GM23338 (cell line): ENCODE results near the gene TMEM163. TPM values are rescaled to one million over a fixed set of nuclear protein-coding genes. Genes with fewer than 3 reads are reported as not detected.

Source experiments
- ATAC-seq: fragments of 200-7000 bp; cut with Tn5 transposase; 3 replicates; pipeline ENCODE4 v1.9.1; 2020
- DNase-seq: peaks from one replicate; pipeline ENCODE4 v3.0.0-alpha.2; 2015; ENCODE audit warnings: low spot score
- H2AFZ ChIP-seq: fragments of 200-600 bp; sonication (generic); 2 replicates; pipeline ENCODE4 v1.8.0; 2016; ENCODE audit warnings: antibody characterized with exemption, mild to moderate bottlenecking, moderate library complexity
- H3F3A ChIP-seq: fragments of 200-600 bp; sonication (generic); replicated peaks from 2 replicates; pipeline ENCODE4 v1.8.0; 2017; ENCODE audit warnings: antibody characterized with exemption, mixed run types, low read depth
- H3K27ac ChIP-seq: fragments of 200-600 bp; sonication (generic); 2 replicates; pipeline ENCODE4 v1.6.1; 2016; ENCODE audit warnings: low read depth
- H3K27me3 ChIP-seq: fragments of 200-600 bp; sonication (generic); 2 replicates; pipeline ENCODE4 v1.8.0; 2016; ENCODE audit warnings: mild to moderate bottlenecking, mixed run types, moderate library complexity; ENCODE audit not compliant: insufficient read depth
- H3K36me3 ChIP-seq: fragments of 200-600 bp; sonication (generic); 2 replicates; pipeline ENCODE4 v1.8.0; 2016; ENCODE audit warnings: mild to moderate bottlenecking; ENCODE audit not compliant: insufficient read depth
- H3K4me1 ChIP-seq: fragments of 200-600 bp; sonication (generic); 2 replicates; pipeline ENCODE4 v1.8.0; 2016; ENCODE audit warnings: mild to moderate bottlenecking, moderate library complexity; ENCODE audit not compliant: insufficient read depth
- H3K4me2 ChIP-seq: fragments of 200-600 bp; sonication (generic); 2 replicates; pipeline ENCODE4 v1.7.1; 2017; ENCODE audit warnings: mixed run types
- H3K4me3 ChIP-seq: fragments of 200-600 bp; sonication (generic); 2 replicates; pipeline ENCODE4 v1.6.1; 2016; ENCODE audit warnings: mixed run types
- H3K79me2 ChIP-seq: fragments of 200-600 bp; sonication (generic); replicated peaks from 2 replicates; pipeline ENCODE4 v1.8.0; 2017; ENCODE audit warnings: mild to moderate bottlenecking; ENCODE audit not compliant: insufficient read depth
- H3K9me2 ChIP-seq: fragments of 200-600 bp; sonication (generic); 2 replicates; pipeline ENCODE4 v1.8.0; 2017; ENCODE audit not compliant: insufficient read depth
- H4K20me1 ChIP-seq: fragments of 200-600 bp; sonication (generic); replicated peaks from 2 replicates; pipeline ENCODE4 v1.8.0; 2017; ENCODE audit warnings: mild to moderate bottlenecking; ENCODE audit not compliant: insufficient read depth
- H3K27ac Mint-ChIP-seq: 2 replicates; pipeline ENCODE4 v1.8.0; 2020; ENCODE audit warnings: inconsistent platforms, mild to moderate bottlenecking, moderate library complexity, mixed read lengths
- H3K27me3 Mint-ChIP-seq: 3 replicates; pipeline ENCODE4 v1.8.0; 2022; ENCODE audit warnings: low read depth, mild to moderate bottlenecking, moderate library complexity, mixed read lengths, inconsistent platforms; ENCODE audit not compliant: insufficient read depth, poor library complexity
- H3K36me3 Mint-ChIP-seq: 3 replicates; pipeline ENCODE4 v1.8.0; 2021; ENCODE audit warnings: low read depth, mild to moderate bottlenecking, inconsistent platforms, moderate library complexity, mixed read lengths
- H3K4me1 Mint-ChIP-seq: 3 replicates; pipeline ENCODE4 v1.8.0; 2020; ENCODE audit warnings: mild to moderate bottlenecking, inconsistent platforms, mixed read lengths
- H3K4me3 Mint-ChIP-seq: 3 replicates; pipeline ENCODE4 v1.8.0; 2021; ENCODE audit warnings: moderate library complexity, mild to moderate bottlenecking, inconsistent platforms, mixed read lengths
- H3K9me3 Mint-ChIP-seq: 3 replicates; pipeline ENCODE4 v1.8.0; 2020; ENCODE audit warnings: moderate library complexity, mild to moderate bottlenecking, inconsistent platforms, mixed read lengths
- CREB1 ChIP-seq: fragments of 250-450 bp; sonication (Bioruptor Pico); IDR thresholded peaks from 2 replicates; pipeline ENCODE4 v1.5.0; 2020; ENCODE audit warnings: low read depth, mild to moderate bottlenecking, moderate library complexity
- CTCF ChIP-seq, 2 experiments: fragments of 200-600 bp in 1 of 2; sonication (generic) in 1 of 2; conservative IDR thresholded peaks; 2 replicates each; pipeline versions ENCODE4 v1.5.1 to v1.6.1; 2016 to 2017; ENCODE audit warnings: antibody characterized with exemption in 2 of 2, low read depth in 2 of 2, mild to moderate bottlenecking in 2 of 2, moderate library complexity in 1 of 2
- ETS1 ChIP-seq: IDR thresholded peaks from 2 replicates; pipeline ENCODE4 v1.6.1; 2016; ENCODE audit warnings: antibody characterized with exemption
- EZH2 ChIP-seq: fragments of 200-600 bp; sonication (generic); IDR thresholded peaks from one replicate; pipeline ENCODE4 v1.8.0; 2017; ENCODE audit warnings: antibody characterized with exemption, mild to moderate bottlenecking, low read depth; ENCODE audit not compliant: unreplicated experiment
- EZH2phosphoT487 ChIP-seq: fragments of 200-600 bp; sonication (generic); IDR thresholded peaks from one replicate; pipeline ENCODE4 v1.8.1; 2018; ENCODE audit warnings: antibody characterized with exemption; ENCODE audit not compliant: unreplicated experiment
- JUNB ChIP-seq: IDR thresholded peaks from one replicate; pipeline ENCODE4 v1.6.1; 2016; ENCODE audit warnings: antibody characterized with exemption; ENCODE audit not compliant: unreplicated experiment
- NANOG ChIP-seq: IDR thresholded peaks from 2 replicates; pipeline ENCODE4 v1.6.1; 2016; ENCODE audit warnings: antibody characterized with exemption, borderline replicate concordance
- POLR2AphosphoS5 ChIP-seq: IDR thresholded peaks from 2 replicates; pipeline ENCODE4 v1.6.1; 2016; ENCODE audit warnings: antibody characterized with exemption, low read depth
- REST ChIP-seq: IDR thresholded peaks from one replicate; pipeline ENCODE4 v1.6.1; 2018; ENCODE audit warnings: antibody characterized with exemption; ENCODE audit not compliant: unreplicated experiment
- STAT1 ChIP-seq: IDR thresholded peaks from one replicate; pipeline ENCODE4 v1.6.1; 2016; ENCODE audit warnings: antibody characterized with exemption; ENCODE audit not compliant: unreplicated experiment
- ZNF114 ChIP-seq: fragments of 250-450 bp; sonication (Bioruptor Pico); IDR thresholded peaks from 2 replicates; pipeline ENCODE4 v1.5.0; 2020; ENCODE audit warnings: mild to moderate bottlenecking, moderate library complexity
- ZNF331 ChIP-seq: fragments of 250-450 bp; sonication (Bioruptor Pico); IDR thresholded peaks from 2 replicates; pipeline ENCODE4 v1.5.0; 2020; ENCODE audit warnings: low read depth, mild to moderate bottlenecking, moderate library complexity
- ZNF462 ChIP-seq: fragments of 250-450 bp; sonication (Bioruptor Pico); IDR thresholded peaks from 2 replicates; pipeline ENCODE4 v1.5.0; 2020; ENCODE audit warnings: mild to moderate bottlenecking, moderate library complexity
- polyA plus RNA-seq: library from polyadenylated mRNA; unstranded; fragments of >200 nt; fragmentation: Nextera tagmentation; extraction: Ambion mirVana; gene quantifications from 2 replicates; pipeline ENCODE4 v1.2.1, GENCODE V29; 2016
- total RNA-seq: library from RNA; depleted of rRNA; stranded (reverse); fragments of >200 nt; shearing (Covaris generic); gene quantifications from 2 replicates; pipeline ENCODE4 v1.2.3, GENCODE V29; 2014

TMEM163 gene
- total and polyA plus RNA-seq, 2 experiments from 2014 or later: 1.1 to 1.8 TPM

GRCh38 chr2:134479696-134480330, 239.0 kb downstream of the TMEM163 start:
- no peak for DNase-seq
- no peak overlapping the region for H3K4me2 ChIP-seq
- H3K27ac Mint-ChIP-seq: no peak overlapping the region
- 0 out of 2 replicates have a peak, but pooled peaks cover 6% of the 10 kb centered on the region for H3K9me2 ChIP-seq
- no peak for TF ChIP-seq NANOG
- no peak for TF ChIP-seq POLR2AphosphoS5
- TF ChIP-seq ETS1: no peak
- no peak for TF ChIP-seq EZH2
- no peak for TF ChIP-seq EZH2phosphoT487
- TF ChIP-seq ZNF462 (CRISPR knock-in tag): no peak
- TF ChIP-seq REST: no peak
- no peak for TF ChIP-seq ZNF331
- TF ChIP-seq CREB1 (CRISPR knock-in tag): no peak
- TF ChIP-seq ZNF114: no peak
- TF ChIP-seq JUNB: no peak
- no peak for TF ChIP-seq CTCF (conservative IDR thresholded peaks at IDR 0.05; ENCODE audit: low read depth in 2 of 2)
- TF ChIP-seq STAT1: no peak
- no peaks in the 10 kb centered on the region for H3F3A ChIP-seq
- H3K79me2 ChIP-seq: no peaks in the 10 kb centered on the region
- peaks cover 5% of the 10 kb centered on the region for H3K27me3 Mint-ChIP-seq
- no peaks in the 10 kb centered on the region for H3K27me3 ChIP-seq
- H3K4me3 Mint-ChIP-seq: no peak overlapping the region
- ATAC-seq: no peak
- no peaks in the 10 kb centered on the region for H3K9me3 Mint-ChIP-seq
- no peaks in the 10 kb centered on the region for H3K36me3 Mint-ChIP-seq
- no peaks in the 10 kb centered on the region for H4K20me1 ChIP-seq
- no peak overlapping the region for H3K27ac ChIP-seq
- H3K4me1 Mint-ChIP-seq: no peaks in the 10 kb centered on the region
- H3K36me3 ChIP-seq: no peaks in the 10 kb centered on the region
- H3K4me3 ChIP-seq: no peak overlapping the region
- H3K4me1 ChIP-seq: no peaks in the 10 kb centered on the region
- H2AFZ ChIP-seq: no peak overlapping the region
